GM12801 (cell line): ENCODE measurements around the gene PPP3R1.

Experiments
- TF ChIP-seq, protein P1 (sequence below): IDR thresholded peaks from one replicate; pipeline ENCODE4 v1.5.1; 2011; ENCODE audit warnings: control low read depth; ENCODE audit not compliant: insufficient read length; ENCODE audit errors: extremely low read depth

The PPP3R1 gene

GRCh38 chr2:68157402-68158133, 94.8 kb downstream of the PPP3R1 start, which contains the start of gene PNO1:
Gene PNO1, plus strand, starts transcription at chr2:68157888. Its CDS starts 47 bp downstream, at chr2:68157935.
- TF ChIP-seq, protein P1, sequence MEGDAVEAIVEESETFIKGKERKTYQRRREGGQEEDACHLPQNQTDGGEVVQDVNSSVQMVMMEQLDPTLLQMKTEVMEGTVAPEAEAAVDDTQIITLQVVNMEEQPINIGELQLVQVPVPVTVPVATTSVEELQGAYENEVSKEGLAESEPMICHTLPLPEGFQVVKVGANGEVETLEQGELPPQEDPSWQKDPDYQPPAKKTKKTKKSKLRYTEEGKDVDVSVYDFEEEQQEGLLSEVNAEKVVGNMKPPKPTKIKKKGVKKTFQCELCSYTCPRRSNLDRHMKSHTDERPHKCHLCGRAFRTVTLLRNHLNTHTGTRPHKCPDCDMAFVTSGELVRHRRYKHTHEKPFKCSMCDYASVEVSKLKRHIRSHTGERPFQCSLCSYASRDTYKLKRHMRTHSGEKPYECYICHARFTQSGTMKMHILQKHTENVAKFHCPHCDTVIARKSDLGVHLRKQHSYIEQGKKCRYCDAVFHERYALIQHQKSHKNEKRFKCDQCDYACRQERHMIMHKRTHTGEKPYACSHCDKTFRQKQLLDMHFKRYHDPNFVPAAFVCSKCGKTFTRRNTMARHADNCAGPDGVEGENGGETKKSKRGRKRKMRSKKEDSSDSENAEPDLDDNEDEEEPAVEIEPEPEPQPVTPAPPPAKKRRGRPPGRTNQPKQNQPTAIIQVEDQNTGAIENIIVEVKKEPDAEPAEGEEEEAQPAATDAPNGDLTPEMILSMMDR = no peak

DNA sequence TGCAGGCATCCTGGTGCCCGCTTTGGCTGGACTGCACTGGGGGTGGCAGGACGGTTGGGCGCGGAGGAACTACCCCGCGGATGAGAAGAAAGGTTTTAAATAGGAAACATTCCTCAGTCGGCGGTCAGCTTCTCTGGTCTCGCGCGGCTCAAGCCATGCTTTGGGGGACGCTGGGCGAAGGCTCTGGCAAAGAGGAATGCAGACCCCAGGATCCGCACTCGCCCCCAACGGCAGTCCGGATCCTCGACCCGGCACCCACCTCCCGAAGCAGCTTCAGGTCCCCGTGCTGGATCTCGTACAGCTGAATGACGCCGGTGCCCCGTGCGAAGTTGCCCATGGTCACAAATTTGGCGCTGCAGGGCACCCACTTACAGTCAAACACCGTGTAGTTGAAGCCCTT, 95.3 kb downstream of the PPP3R1 start:
- TF ChIP-seq, protein P1 = no peak

DNA sequence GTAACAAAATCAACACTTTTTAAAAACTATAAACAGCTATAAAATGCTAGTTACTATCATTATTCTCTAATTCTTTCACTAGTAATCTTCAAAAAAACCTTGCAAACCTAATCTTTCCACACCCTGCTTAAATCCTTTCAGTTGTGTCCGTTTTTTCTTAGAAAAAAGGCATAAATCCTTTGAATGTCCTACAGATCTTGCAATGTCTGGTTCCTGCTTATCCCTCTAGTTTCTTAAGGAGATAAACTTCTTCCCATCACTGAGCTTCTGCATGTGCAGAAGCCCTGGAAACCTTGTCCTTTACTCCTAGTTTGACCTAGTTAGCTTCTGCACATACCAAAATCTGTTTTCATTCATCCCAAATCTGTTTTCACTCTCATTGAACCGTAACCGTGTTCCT, 95.9 kb downstream of the PPP3R1 start:
- TF ChIP-seq, protein P1 = no peak

DNA sequence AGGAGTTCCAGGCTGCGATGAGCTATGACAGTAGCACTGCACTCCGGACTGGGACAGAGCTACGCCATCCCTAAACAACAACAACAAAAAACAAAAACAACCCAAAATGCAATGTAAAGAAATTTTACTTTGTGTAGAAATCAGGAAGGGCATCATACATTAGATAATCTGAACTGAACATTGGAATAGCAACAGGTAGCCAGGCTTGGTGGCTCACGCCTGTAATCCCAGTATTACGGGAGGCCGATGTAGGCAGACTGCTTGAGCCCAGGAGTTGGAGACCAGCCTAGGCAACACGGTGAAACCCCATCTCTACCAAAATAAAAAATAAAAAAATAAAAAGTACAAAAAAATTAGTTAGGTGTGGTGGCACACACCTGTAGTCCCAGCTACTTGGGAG, 96.7 kb downstream of the PPP3R1 start:
- TF ChIP-seq, protein P1 = no peak

- TF ChIP-seq, protein P1 = no peak
Measured at GRCh38 chr2:68152681-68153347, 99.5 kb downstream of the PPP3R1 start.

GRCh38 chr2:68151037-68151436, 101.3 kb downstream of the PPP3R1 start:
- TF ChIP-seq, protein P1 = no peak

DNA sequence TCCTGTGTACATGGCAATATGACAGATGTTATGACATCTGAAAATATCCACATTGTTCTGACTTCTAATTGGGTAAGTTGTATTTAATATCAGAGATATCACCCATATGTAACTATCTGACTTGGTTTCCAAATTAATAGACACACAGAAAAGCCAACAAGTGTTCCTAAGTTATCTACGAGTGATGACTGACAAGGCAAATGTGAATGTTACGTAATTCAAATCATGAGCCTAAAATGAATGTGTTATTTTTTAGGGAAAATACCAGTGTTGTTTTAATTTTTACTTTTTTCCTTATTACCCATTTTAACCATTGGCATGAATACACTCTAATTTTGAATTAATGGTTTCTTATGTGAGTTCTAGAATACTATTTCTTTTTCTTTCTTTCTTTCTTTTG, 110.5 kb downstream of the PPP3R1 start:
- TF ChIP-seq, protein P1 = no peak
